Liver (tissue), 9 donors: ENCODE data around the gene AS3MT. TPM values are rescaled to one million over a fixed set of nuclear protein-coding genes. Genes with fewer than 3 reads are reported as not detected.

Experiments used
- DNase-seq: peaks from one replicate; pipeline ENCODE4 v3.0.0-alpha.2; 2017; ENCODE audit warnings: low spot score
- H3K27ac ChIP-seq, 2 donors: one replicate each; pipeline ENCODE4 v1.7.0; 2013; ENCODE audit warnings: inconsistent platforms in 2 of 2, low read length in 2 of 2, control low read depth in 1 of 2, low read depth in 1 of 2, mild to moderate bottlenecking in 1 of 2
- H3K27me3 ChIP-seq, 4 donors: one replicate each; pipeline versions ENCODE4 v1.6.1 to v1.7.0; 2013; ENCODE audit warnings: low read length in 3 of 4, inconsistent platforms in 1 of 4, mild to moderate bottlenecking in 1 of 4, moderate library complexity in 1 of 4; ENCODE audit not compliant: control insufficient read depth in 4 of 4, insufficient read depth in 4 of 4
- H3K36me3 ChIP-seq, 4 donors: one replicate each; pipeline versions ENCODE4 v1.6.1 to v1.7.0; 2013; ENCODE audit warnings: low read length in 3 of 4, mild to moderate bottlenecking in 3 of 4, low read depth in 1 of 4, moderate library complexity in 1 of 4; ENCODE audit not compliant: control insufficient read depth in 4 of 4, insufficient read depth in 3 of 4
- H3K4me1 ChIP-seq, 4 donors: one replicate each; pipeline versions ENCODE4 v1.6.1 to v1.7.0; 2013; ENCODE audit warnings: low read length in 3 of 4, mild to moderate bottlenecking in 3 of 4, moderate library complexity in 1 of 4; ENCODE audit not compliant: control insufficient read depth in 4 of 4, insufficient read depth in 4 of 4
- H3K4me3 ChIP-seq, 3 donors: one replicate each; pipeline versions ENCODE4 v1.6.1 to v1.7.0; 2013; ENCODE audit warnings: low read length in 3 of 3, control low read depth in 1 of 3, low read depth in 1 of 3, mild to moderate bottlenecking in 1 of 3
- H3K9ac ChIP-seq, 2 donors: one replicate each; pipeline ENCODE4 v1.7.0; 2013; ENCODE audit warnings: low read length in 2 of 2, mild to moderate bottlenecking in 2 of 2, moderate library complexity in 2 of 2, control low read depth in 1 of 2, low read depth in 1 of 2
- H3K9me3 ChIP-seq, 4 donors: one replicate each; pipeline versions ENCODE4 v1.6.1 to v1.7.0; 2013; ENCODE audit warnings: low read length in 3 of 4; ENCODE audit not compliant: control insufficient read depth in 4 of 4
- ATF3 ChIP-seq: IDR thresholded peaks from 2 replicates; pipeline ENCODE4 v1.6.1; 2016; ENCODE audit warnings: antibody characterized with exemption
- FOXA1 ChIP-seq: IDR thresholded peaks from 2 replicates; pipeline ENCODE4 v1.6.1; 2016; ENCODE audit warnings: antibody characterized with exemption
- FOXA2 ChIP-seq: IDR thresholded peaks from 2 replicates; pipeline ENCODE4 v1.6.1; 2016; ENCODE audit warnings: antibody characterized with exemption
- GABPA ChIP-seq, 2 donors: IDR thresholded peaks in 1 of 2; conservative IDR thresholded peaks in 1 of 2; 2 replicates each; pipeline ENCODE4 v1.6.1; 2016; ENCODE audit warnings: antibody characterized with exemption in 2 of 2, mild to moderate bottlenecking in 1 of 2, moderate library complexity in 1 of 2
- HNF4A ChIP-seq, 2 donors: conservative IDR thresholded peaks; 2 replicates each; pipeline ENCODE4 v1.6.1; 2016; ENCODE audit warnings: antibody characterized with exemption in 2 of 2, mild to moderate bottlenecking in 2 of 2
- HNF4G ChIP-seq: IDR thresholded peaks from 2 replicates; pipeline ENCODE4 v1.6.1; 2016; ENCODE audit warnings: antibody characterized with exemption
- JUND ChIP-seq, 2 donors: IDR thresholded peaks; 2 replicates each; pipeline ENCODE4 v1.6.1; 2016; ENCODE audit warnings: antibody characterized with exemption in 2 of 2
- NR2F2 ChIP-seq: IDR thresholded peaks from 2 replicates; pipeline ENCODE4 v1.6.1; 2016; ENCODE audit warnings: antibody characterized with exemption
- RAD21 ChIP-seq, 2 donors: IDR thresholded peaks; 2 replicates each; pipeline ENCODE4 v1.6.1; 2016; ENCODE audit warnings: antibody characterized with exemption in 2 of 2, mild to moderate bottlenecking in 2 of 2
- RXRA ChIP-seq, 2 donors: IDR thresholded peaks; 2 replicates each; pipeline ENCODE4 v1.6.1; 2017 to 2018; ENCODE audit warnings: antibody characterized with exemption in 2 of 2, mild to moderate bottlenecking in 1 of 2
- SP1 ChIP-seq: IDR thresholded peaks from 2 replicates; pipeline ENCODE4 v1.6.1; 2018; ENCODE audit warnings: antibody characterized with exemption, mild to moderate bottlenecking
- TAF1 ChIP-seq: conservative IDR thresholded peaks from 2 replicates; pipeline ENCODE4 v1.6.1; 2016; ENCODE audit warnings: antibody characterized with exemption, mild to moderate bottlenecking
- YY1 ChIP-seq: IDR thresholded peaks from 2 replicates; pipeline ENCODE4 v1.6.1; 2016; ENCODE audit warnings: antibody characterized with exemption, mild to moderate bottlenecking
- ZBTB33 ChIP-seq: IDR thresholded peaks from 2 replicates; pipeline ENCODE4 v1.6.1; 2016; ENCODE audit warnings: antibody characterized with exemption
- WGBS: extraction: QIAGEN DNeasy Blood & Tissue Kit; methylation state at CpG from one replicate; pipeline ENCODE4 v1.1.7; 2013; 5-methylcytosine and 5-hydroxymethylcytosine counted together
- polyA plus RNA-seq, 2 donors: library from polyadenylated mRNA; stranded (reverse) in 1 of 2; unstranded in 1 of 2; fragments of 200-250 nt in 1 of 2; fragments of >200 nt in 1 of 2; fragmentation: Nextera tagmentation in 1 of 2; extraction: Ambion mirVana in 1 of 2; gene quantifications; one replicate each; pipeline versions ENCODE4 v1.2.1 to v1.2.3, GENCODE V29; 2013 to 2015
- total RNA-seq, 2 donors: library from RNA; depleted of rRNA; stranded (reverse); fragments of >200 nt; gene quantifications; one replicate each; pipeline ENCODE4 v1.2.3, GENCODE V29; 2014
- TF ChIP-seq, protein P1 (sequence below): IDR thresholded peaks from 2 replicates; pipeline ENCODE4 v1.6.1; 2016; ENCODE audit warnings: antibody characterized with exemption
- TF ChIP-seq, protein P2 (sequence below): fragments of 150-350 bp; IDR thresholded peaks from 2 replicates; pipeline ENCODE4 v1.5.1; 2017; ENCODE audit warnings: improper control_type of control experiment, low read depth, low read length; ENCODE audit not compliant: missing input control
- TF ChIP-seq, protein P3 (sequence below): IDR thresholded peaks from 2 replicates; pipeline ENCODE4 v1.6.1; 2016; ENCODE audit warnings: antibody characterized with exemption, mild to moderate bottlenecking
- donor health status: healthy.
- donor health status: healthy.
- donor health status: healthy.
- donor health status: healthy.
- donor health status: healthy.

AS3MT gene
- total and polyA plus RNA-seq, 4 donors, result 13.4 to 38.1 (median 16.2) TPM

DNA sequence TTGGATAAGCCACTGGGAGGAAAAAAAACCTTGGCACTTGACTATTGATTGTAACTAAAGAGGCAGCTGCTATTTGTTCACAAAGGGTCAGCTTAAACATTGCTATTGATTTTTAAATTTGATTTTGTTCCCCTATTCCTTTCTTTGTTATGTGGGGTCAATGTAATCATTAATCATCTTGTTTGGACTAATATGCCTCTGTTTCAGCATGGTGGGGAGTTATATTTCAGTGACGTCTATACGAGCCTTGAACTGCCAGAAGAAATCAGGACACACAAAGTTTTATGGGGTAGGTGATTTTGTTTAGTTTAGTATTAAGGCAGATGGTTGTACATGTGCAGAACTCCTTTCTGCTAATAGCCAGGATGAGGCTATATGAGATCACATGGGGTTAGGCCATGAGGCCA, 7.5 kb downstream of the AS3MT start:
- Histone ChIP-seq H3K27me3 (no peaks in the 10 kb centered on the region), H3K9ac (no peak overlapping the region), H3K36me3 (peaks cover 0 to 4% (median 0%) of the 10 kb centered on the region in 4 donors), H3K9me3 (no peaks in the 10 kb centered on the region), H3K4me1 (peaks cover 3 to 13% (median 8%) of the 10 kb centered on the region in 4 donors), H3K4me3 (no peak overlapping the region), H3K27ac (no peak overlapping the region)
- no peak for DNase-seq
- WGBS, result 38% methylated on average over 2 of the region's 2 CpGs
- TF ChIP-seq JUND (IDR thresholded peaks at IDR 0.05) (peak in 1 of 2 donors; percentile 12), YY1 (peak; percentile 33), RXRA (IDR thresholded peaks at IDR 0.05) (peak; percentile 60 to 79), TAF1 (no peak), GABPA (IDR thresholded peaks at IDR 0.05 in 1 of 2, conservative IDR thresholded peaks at IDR 0.05 in 1 of 2) (peak in 1 of 2 donors; percentile 10), HNF4G (peak; percentile 29), HNF4A (conservative IDR thresholded peaks at IDR 0.05) (peak; percentile 55 to 71), RAD21 (IDR thresholded peaks at IDR 0.05) (peak in 1 of 2 donors; percentile 22), SP1 (peak; percentile 68), FOXA1 (no peak)
- TF ChIP-seq, protein P1, sequence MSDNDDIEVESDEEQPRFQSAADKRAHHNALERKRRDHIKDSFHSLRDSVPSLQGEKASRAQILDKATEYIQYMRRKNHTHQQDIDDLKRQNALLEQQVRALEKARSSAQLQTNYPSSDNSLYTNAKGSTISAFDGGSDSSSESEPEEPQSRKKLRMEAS, result peak; percentile 11
- TF ChIP-seq, protein P2, sequence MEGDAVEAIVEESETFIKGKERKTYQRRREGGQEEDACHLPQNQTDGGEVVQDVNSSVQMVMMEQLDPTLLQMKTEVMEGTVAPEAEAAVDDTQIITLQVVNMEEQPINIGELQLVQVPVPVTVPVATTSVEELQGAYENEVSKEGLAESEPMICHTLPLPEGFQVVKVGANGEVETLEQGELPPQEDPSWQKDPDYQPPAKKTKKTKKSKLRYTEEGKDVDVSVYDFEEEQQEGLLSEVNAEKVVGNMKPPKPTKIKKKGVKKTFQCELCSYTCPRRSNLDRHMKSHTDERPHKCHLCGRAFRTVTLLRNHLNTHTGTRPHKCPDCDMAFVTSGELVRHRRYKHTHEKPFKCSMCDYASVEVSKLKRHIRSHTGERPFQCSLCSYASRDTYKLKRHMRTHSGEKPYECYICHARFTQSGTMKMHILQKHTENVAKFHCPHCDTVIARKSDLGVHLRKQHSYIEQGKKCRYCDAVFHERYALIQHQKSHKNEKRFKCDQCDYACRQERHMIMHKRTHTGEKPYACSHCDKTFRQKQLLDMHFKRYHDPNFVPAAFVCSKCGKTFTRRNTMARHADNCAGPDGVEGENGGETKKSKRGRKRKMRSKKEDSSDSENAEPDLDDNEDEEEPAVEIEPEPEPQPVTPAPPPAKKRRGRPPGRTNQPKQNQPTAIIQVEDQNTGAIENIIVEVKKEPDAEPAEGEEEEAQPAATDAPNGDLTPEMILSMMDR, result no peak
- TF ChIP-seq, protein P3, sequence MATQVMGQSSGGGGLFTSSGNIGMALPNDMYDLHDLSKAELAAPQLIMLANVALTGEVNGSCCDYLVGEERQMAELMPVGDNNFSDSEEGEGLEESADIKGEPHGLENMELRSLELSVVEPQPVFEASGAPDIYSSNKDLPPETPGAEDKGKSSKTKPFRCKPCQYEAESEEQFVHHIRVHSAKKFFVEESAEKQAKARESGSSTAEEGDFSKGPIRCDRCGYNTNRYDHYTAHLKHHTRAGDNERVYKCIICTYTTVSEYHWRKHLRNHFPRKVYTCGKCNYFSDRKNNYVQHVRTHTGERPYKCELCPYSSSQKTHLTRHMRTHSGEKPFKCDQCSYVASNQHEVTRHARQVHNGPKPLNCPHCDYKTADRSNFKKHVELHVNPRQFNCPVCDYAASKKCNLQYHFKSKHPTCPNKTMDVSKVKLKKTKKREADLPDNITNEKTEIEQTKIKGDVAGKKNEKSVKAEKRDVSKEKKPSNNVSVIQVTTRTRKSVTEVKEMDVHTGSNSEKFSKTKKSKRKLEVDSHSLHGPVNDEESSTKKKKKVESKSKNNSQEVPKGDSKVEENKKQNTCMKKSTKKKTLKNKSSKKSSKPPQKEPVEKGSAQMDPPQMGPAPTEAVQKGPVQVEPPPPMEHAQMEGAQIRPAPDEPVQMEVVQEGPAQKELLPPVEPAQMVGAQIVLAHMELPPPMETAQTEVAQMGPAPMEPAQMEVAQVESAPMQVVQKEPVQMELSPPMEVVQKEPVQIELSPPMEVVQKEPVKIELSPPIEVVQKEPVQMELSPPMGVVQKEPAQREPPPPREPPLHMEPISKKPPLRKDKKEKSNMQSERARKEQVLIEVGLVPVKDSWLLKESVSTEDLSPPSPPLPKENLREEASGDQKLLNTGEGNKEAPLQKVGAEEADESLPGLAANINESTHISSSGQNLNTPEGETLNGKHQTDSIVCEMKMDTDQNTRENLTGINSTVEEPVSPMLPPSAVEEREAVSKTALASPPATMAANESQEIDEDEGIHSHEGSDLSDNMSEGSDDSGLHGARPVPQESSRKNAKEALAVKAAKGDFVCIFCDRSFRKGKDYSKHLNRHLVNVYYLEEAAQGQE, result no peak

GRCh38 chr10:102878629-102879028, 9.4 kb downstream of the AS3MT start:
- no peak overlapping the region for H3K27ac ChIP-seq
- peaks cover 2 to 10% (median 8%) of the 10 kb centered on the region in 4 donors for H3K4me1 ChIP-seq
- TF ChIP-seq, protein P2, result no peak
- TF ChIP-seq, protein P3, result no peak
- TF ChIP-seq YY1 (no peak), HNF4A (conservative IDR thresholded peaks at IDR 0.05) (no peak), NR2F2 (no peak), HNF4G (no peak), RXRA (IDR thresholded peaks at IDR 0.05) (no peak), FOXA2 (no peak), JUND (IDR thresholded peaks at IDR 0.05) (no peak), FOXA1 (no peak), TAF1 (no peak), ZBTB33 (no peak), ATF3 (no peak)
- TF ChIP-seq, protein P1, result no peak
- WGBS, result 82% methylated on average over 4 of the region's 4 CpGs
- peaks cover 0 to 4% (median 0%) of the 10 kb centered on the region in 4 donors for H3K36me3 ChIP-seq
- no peaks in the 10 kb centered on the region for H3K9me3 ChIP-seq
- H3K4me3 ChIP-seq, result no peak overlapping the region
- DNase-seq, result no peak
- H3K9ac ChIP-seq, result no peak overlapping the region
- H3K27me3 ChIP-seq, result no peaks in the 10 kb centered on the region
